EH (cell line): ENCODE measurements around the gene IGFL3.

Experiments used
- DNase-seq: peaks from one replicate; pipeline ENCODE4 v3.0.0-alpha.2; 2015; ENCODE audit warnings: low read depth

Gene IGFL3

DNA sequence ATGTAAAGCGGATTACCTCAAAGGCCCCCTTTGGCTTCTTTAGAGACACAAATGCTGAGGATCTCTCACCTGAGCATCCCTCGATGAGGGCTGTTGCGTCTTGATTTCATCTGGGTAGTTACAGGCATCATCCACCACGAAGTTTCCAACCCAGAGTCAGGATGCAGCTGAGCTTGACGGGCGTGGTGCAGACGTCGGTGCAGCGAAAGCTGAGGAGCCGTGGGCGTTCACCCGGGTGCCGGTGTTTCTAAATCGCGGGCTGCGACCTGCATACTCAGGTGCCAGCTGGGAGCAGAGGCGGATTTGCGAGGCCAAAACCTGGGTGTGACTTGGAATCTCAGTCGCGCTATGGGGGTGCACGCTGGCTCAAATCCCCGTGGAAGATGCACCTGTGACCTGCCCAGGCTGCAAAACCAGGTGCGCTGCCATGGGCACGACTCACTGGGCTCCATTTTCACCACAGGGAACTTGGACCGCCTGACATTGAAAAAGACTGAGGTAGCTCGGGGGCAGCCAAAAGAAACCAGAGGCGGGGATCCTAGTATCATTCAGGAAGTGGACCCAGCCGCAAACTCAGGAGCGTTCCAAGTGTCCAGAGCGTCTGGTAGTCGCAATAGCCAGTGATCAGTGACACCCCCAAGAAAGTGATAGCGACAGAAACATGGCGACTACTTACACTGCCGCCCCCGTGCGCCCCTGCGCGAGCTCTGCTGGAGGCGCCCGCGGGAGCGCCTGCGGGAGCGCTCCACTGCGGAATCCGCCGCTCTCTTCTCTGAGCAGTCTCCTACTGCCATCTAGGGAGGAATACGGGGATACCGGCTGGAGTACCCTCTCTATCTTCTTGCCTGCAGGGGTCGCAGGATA, 47.3 kb downstream of the IGFL3 start:
- peak; percentile 84 for DNase-seq

DNA sequence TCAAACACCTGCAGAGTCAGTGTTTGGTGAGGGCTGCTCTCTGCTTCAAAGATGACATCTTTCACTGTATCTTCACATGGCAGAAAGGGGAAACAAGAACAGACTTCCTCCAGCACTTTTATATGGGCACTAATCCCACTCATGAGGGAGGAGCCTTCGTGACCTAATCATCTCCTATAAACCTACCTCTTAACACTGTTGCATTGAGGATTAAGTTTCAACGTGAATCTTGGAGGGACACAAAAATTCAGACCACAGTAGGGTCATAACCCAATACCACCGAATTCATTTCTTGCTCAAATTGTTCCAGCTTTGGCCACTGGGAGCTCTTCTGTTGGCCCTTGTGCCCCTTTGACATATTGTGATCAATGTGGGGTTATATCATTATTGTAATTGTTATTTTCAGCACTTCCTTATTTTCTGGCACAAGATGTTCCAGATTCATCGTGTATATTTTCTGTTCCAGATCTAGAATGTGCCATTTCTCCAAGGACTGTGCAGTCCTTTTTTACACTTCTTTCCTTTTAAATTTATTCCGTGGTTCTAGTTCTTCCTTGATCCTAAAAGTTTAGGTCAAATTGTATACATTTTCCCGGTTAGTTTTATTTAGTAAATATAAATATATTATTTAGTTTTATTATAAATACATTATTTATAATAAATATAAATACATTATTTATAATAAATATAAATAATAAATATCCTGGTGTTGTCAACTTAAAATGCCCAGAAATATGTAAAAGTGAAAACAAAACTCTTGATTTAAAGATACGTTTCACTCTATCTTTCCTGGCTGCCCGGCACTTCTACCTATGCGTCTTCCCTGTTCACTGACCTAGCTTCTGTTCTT, 48.2 kb downstream of the IGFL3 start:
- DNase-seq, result no peak

DNA sequence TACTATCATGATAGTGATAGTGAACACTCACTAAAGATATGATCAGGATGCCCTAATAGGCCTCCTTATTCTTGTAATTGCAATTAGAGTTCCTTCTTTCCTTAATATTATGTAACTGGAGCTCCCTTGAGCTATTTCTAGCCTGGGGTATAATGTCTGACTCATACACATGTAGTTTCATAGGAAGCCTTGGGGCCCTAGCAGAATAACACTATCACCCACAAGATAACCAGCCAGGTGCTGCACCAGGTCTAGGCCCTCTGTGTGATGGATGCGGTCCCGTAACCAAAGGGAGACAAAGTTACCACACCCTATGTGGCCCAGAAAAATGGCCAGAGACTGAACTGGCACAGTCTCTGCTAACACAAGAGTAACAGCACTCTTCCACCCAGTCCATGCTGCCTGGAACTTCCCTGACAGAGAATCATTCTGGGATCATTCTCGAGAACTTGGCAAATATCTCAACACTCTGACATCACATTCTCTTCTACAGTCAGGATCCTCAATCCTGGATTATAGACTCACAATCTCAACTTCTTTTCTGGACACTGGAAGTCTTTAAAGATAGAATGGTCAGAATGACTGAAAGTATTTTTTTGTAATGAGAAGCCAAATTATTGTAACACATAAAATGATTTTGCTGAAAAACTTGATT, 51.1 kb downstream of the IGFL3 start:
- peak; percentile 35 for DNase-seq
